Stimulated activated CD4-positive, alpha-beta T cell treated with anti-CD3 and anti-CD28 coated beads, Interleukin-1b, Interleukin-23, amount 100 ng/mL, for 24 hours (primary cell): ENCODE results near the gene GAS1.

Experiments used
- DNase-seq, 4 experiments: peaks; one replicate each; pipeline ENCODE4 v3.0.0-alpha.2; 2020; ENCODE audit warnings: low read depth in 4 of 4, low spot score in 1 of 4

GAS1 gene

GRCh38 chr9:86926145-86926544 is 21.2 kb downstream of the GAS1 start:
- no peak for DNase-seq

GRCh38 chr9:86925686-86926085 is 21.6 kb downstream of the GAS1 start:
- DNase-seq, result no peak

GRCh38 chr9:86924206-86924605 is 23.1 kb downstream of the GAS1 start:
- no peak for DNase-seq

GRCh38 chr9:86921151-86921923 is 26.0 kb downstream of the GAS1 start:
- DNase-seq, result no peak

- DNase-seq, result no peak
Observed at GRCh38 chr9:86918556-86918955, 28.8 kb downstream of the GAS1 start.

GRCh38 chr9:86912210-86912609 is 35.1 kb downstream of the GAS1 start:
- DNase-seq, result no peak

- no peak for DNase-seq
Observed at GRCh38 chr9:86909388-86909787, 37.9 kb downstream of the GAS1 start.

GRCh38 chr9:86908261-86908660 is 39.0 kb downstream of the GAS1 start:
- DNase-seq, result no peak

- no peak for DNase-seq
Observed at GRCh38 chr9:86907346-86907745, 40.0 kb downstream of the GAS1 start.

GRCh38 chr9:86903734-86904085 is 43.6 kb downstream of the GAS1 start:
- no peak for DNase-seq

GRCh38 chr9:86902991-86903733 is 44.1 kb downstream of the GAS1 start:
- DNase-seq, result no peak

GRCh38 chr9:86902586-86902985 is 44.7 kb downstream of the GAS1 start:
- DNase-seq, result no peak

GRCh38 chr9:86902176-86902575 is 45.1 kb downstream of the GAS1 start:
- no peak for DNase-seq

- no peak for DNase-seq
Observed at GRCh38 chr9:86901511-86901910, 45.8 kb downstream of the GAS1 start.
